ENCODE measurements around the gene ANKRD55.
"Not testable (repeated sequence)": the region's sequence is repeated elsewhere in the genome, so short reads cannot be mapped to it uniquely, and the experiment has no call there.

- TF ChIP-seq CTCF, POLR2A (IDR thresholded peaks at IDR 0.05): not testable (repeated sequence)
Measured at GRCh38 chr5:56150756-56151155, 82.4 kb downstream of the ANKRD55 start.
